IPS-15b (cell line): ENCODE measurements around the gene HSPB6.

Source experiments
- H3K27me3 ChIP-seq: one replicate; pipeline ENCODE4 v1.6.1; 2013; ENCODE audit warnings: low read length; ENCODE audit not compliant: control insufficient read depth, insufficient read depth
- H3K36me3 ChIP-seq: one replicate; pipeline ENCODE4 v1.6.1; 2013; ENCODE audit warnings: low read length; ENCODE audit not compliant: control insufficient read depth, insufficient read depth
- H3K4me1 ChIP-seq: one replicate; pipeline ENCODE4 v1.6.1; 2013; ENCODE audit warnings: mild to moderate bottlenecking, low read length; ENCODE audit not compliant: control insufficient read depth, insufficient read depth
- H3K4me3 ChIP-seq: one replicate; pipeline ENCODE4 v1.5.1; 2013; ENCODE audit warnings: low read depth, low read length
- H3K9ac ChIP-seq: one replicate; pipeline ENCODE4 v1.6.1; 2013; ENCODE audit warnings: low read depth, mild to moderate bottlenecking, low read length
- H3K9me3 ChIP-seq: one replicate; pipeline ENCODE4 v1.6.1; 2013; ENCODE audit warnings: mild to moderate bottlenecking, low read length; ENCODE audit not compliant: control insufficient read depth, insufficient read depth

The HSPB6 gene

GRCh38 chr19:35790981-35791813 is 34.4 kb upstream of the HSPB6 start:
- H3K4me1 ChIP-seq: no peaks in the 10 kb centered on the region
- no peak overlapping the region for H3K9ac ChIP-seq
- no peak overlapping the region for H3K4me3 ChIP-seq
- H3K36me3 ChIP-seq: no peaks in the 10 kb centered on the region
- peaks cover 6% of the 10 kb centered on the region for H3K27me3 ChIP-seq
- no peaks in the 10 kb centered on the region for H3K9me3 ChIP-seq

DNA sequence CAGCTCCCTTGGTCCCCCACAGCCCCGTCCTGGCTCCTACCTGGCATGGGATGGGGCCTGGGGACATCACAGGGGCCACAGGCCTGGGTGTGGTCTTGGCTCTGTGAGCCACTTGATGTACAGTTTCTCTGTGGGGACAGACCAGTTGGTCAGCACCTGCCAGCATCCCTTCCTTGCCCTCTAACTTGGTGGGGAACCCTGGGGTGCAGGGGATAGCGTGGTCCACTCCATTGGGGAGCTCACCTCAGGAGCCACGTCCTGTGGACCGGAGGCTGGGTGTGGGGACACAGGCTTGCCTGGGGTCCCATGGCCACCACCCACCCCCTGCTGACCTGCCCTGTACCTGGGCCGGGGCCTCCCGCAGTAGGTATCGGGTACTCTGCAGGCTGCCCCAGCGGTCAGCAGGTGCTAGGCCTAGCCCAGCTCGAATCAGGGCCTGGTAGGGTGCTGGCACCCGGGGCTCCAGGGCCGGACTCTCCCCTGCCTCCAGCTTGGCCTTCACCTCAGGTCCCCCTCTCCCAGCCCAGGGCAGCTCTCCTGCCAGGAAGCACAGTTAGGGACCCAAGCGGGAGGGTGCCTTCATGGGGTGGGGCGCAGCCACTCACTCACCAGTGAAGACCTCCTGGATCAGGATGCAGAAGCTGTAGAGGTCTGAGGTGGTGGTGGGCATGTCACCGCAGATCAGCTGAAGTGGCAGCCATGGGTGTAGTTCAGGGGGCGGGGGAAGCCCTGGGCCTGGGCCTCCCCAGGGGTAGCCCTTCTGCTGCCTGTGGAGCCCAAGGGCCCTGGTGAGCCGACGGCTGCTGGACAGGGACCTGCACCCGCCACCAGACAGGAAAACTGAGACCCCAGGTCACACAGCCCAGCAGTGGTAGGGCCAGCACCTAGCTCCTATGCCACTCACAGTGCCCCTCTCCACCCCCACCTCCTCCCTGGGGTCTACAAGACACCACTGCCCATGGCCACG is 33.4 kb upstream of the HSPB6 start:
- Histone ChIP-seq H3K9ac (no peak overlapping the region), H3K36me3 (no peaks in the 10 kb centered on the region), H3K27me3 (no peaks in the 10 kb centered on the region), H3K4me3 (no peak overlapping the region), H3K9me3 (no peaks in the 10 kb centered on the region), H3K4me1 (no peaks in the 10 kb centered on the region)

- no peaks in the 10 kb centered on the region for H3K9me3 ChIP-seq
- no peak overlapping the region for H3K9ac ChIP-seq
- no peak overlapping the region for H3K4me3 ChIP-seq
- no peaks in the 10 kb centered on the region for H3K36me3 ChIP-seq
- H3K27me3 ChIP-seq: no peaks in the 10 kb centered on the region
- H3K4me1 ChIP-seq: no peaks in the 10 kb centered on the region
Measured at GRCh38 chr19:35789195-35789977, 32.6 kb upstream of the HSPB6 start.

DNA sequence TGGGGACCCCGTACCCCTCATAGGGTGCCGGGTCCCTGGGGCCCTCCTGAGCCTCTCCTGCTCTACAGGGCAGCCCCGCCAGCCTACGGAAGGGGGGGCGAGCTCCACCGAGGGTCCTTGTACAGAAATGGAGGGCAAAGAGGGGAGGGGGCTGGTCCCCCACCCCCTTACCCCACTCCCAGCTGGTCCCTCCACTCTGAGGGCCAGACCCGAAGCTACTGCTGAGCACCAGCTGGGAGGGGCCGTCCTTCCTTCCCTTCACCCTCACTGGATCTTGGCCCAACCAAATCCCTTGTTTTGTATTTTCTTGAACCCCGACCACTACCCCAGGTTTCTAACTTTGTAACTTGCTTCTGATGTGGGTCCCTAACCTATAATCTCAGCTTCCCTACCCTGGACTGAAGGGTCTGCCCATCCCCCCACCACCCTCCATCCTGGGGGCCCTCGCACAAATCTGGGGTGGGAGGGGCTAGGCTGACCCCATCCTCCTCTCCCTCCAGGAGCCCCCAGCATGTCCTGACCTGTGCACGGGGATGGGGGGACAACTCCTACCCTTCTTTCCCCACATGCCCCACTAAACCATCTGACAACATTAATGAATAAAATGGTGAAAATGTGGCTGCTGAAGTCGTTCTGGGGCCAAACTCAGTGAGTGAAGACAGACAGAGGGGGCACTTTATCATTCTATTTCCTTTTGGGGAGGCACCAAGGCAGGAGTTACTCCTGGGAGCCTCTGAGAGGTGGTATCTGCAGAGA is 31.6 kb upstream of the HSPB6 start:
- Histone ChIP-seq H3K36me3 (no peaks in the 10 kb centered on the region), H3K4me3 (no peak overlapping the region), H3K9ac (no peak overlapping the region), H3K9me3 (no peaks in the 10 kb centered on the region), H3K27me3 (no peaks in the 10 kb centered on the region), H3K4me1 (no peaks in the 10 kb centered on the region)

DNA sequence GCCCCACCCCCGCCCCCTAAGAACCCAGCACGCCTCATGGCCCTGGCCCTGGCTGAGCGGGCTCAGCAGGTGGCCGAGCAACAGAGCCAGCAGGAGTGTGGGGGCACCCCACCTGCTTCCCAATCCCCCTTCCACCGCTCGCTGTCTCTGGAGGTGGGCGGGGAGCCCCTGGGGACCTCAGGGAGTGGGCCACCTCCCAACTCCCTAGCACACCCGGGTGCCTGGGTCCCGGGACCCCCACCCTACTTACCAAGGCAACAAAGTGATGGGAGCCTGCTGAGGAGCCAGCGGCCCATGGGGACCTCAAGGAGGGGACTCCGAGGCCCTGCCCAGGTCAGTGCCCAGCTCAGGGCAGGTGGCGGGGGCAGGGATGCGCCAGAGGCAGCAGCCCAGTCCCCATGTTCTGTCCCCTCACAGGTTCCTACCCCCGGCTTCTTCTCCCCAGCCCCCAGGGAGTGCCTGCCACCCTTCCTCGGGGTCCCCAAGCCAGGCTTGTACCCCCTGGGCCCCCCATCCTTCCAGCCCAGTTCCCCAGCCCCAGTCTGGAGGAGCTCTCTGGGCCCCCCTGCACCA is 30.5 kb upstream of the HSPB6 start:
- Histone ChIP-seq H3K36me3 (no peaks in the 10 kb centered on the region), H3K9me3 (no peaks in the 10 kb centered on the region), H3K4me3 (no peak overlapping the region), H3K9ac (no peak overlapping the region), H3K4me1 (no peaks in the 10 kb centered on the region), H3K27me3 (no peaks in the 10 kb centered on the region)

- Histone ChIP-seq H3K4me3 (no peak overlapping the region), H3K27me3 (no peaks in the 10 kb centered on the region), H3K9me3 (no peaks in the 10 kb centered on the region), H3K4me1 (peaks cover under 1% of the 10 kb centered on the region), H3K9ac (no peak overlapping the region), H3K36me3 (no peaks in the 10 kb centered on the region)
Measured at GRCh38 chr19:35786299-35787160, 29.7 kb upstream of the HSPB6 start.

DNA sequence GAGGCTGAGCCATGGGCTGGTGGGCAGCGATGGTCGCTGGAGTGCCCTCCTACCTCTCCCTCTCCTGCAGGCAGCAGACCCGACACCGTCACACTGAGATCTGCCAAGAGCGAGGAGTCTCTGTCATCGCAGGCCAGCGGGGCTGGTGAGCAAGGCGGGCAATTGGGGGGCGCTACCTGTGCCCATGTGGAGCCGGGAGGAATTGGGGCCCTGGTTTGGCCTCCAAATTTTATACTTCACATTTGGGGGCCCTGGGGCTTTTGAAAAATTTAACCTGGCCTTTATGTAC is 28.5 kb upstream of the HSPB6 start:
- Histone ChIP-seq H3K4me1 (peaks cover 2% of the 10 kb centered on the region), H3K9ac (no peak overlapping the region), H3K36me3 (no peaks in the 10 kb centered on the region), H3K4me3 (peak overlapping the region; percentile 62), H3K27me3 (no peaks in the 10 kb centered on the region), H3K9me3 (no peaks in the 10 kb centered on the region)

GRCh38 chr19:35784503-35785338 is 27.9 kb upstream of the HSPB6 start:
- peaks cover 2% of the 10 kb centered on the region for H3K4me1 ChIP-seq
- H3K9ac ChIP-seq: peak overlapping the region; percentile 47
- peak overlapping the region; percentile 68 for H3K4me3 ChIP-seq
- no peaks in the 10 kb centered on the region for H3K27me3 ChIP-seq
- H3K9me3 ChIP-seq: no peaks in the 10 kb centered on the region
- no peaks in the 10 kb centered on the region for H3K36me3 ChIP-seq

DNA sequence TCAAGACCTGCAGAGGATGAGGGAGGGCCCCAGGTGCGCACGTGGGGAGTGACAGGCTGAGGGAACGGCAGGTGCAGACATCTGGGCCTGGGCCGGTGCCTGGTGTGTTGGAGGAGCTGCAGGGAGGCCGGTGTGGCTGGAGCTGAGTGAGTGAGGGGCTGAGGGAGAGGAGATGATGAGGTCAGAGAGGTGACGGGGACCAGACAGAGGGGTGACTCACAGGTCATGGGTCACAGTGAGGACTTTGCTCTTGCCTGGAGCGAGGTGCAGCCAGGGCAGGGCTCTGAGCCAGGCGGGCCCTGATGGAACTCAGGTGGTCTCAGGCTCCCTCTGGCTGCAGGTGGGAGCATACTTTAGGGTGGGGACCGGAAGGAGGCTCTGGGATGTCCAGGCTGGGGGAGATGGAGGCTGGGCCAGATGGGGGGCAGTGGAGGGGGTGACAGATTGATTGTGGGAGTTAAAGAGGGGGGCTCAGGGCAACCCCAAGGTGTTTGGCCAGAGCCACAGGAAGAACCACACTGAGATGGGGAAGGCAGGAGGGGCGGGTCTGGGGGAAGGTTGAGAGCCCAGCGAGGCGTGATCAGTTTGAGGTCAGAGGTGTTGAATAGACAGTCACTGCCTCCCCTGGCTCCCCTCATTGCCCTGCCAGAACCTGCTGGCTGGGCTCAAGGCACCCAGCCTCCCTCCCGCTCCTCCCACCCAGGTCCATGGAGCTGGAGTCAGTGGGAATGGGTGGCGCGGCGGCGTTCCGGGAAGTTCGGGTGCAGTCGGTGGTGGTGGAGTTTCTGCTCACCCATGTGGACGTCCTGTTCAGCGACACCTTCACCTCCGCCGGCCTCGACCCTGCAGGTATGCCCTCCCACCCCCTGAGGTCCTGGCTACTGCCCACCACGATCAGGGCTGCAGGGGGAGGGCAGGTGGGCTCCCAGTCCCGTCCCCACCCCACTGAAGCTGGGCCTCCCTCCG is 26.9 kb upstream of the HSPB6 start:
- H3K9me3 ChIP-seq: no peaks in the 10 kb centered on the region
- peaks cover 2% of the 10 kb centered on the region for H3K4me1 ChIP-seq
- H3K9ac ChIP-seq: no peak overlapping the region
- H3K27me3 ChIP-seq: no peaks in the 10 kb centered on the region
- peak overlapping the region; percentile 68 for H3K4me3 ChIP-seq
- no peaks in the 10 kb centered on the region for H3K36me3 ChIP-seq
